HepG2 (cell line): ENCODE data around the gene XPO1. TPM values are rescaled to one million over a fixed set of nuclear protein-coding genes. Genes with fewer than 3 reads are reported as not detected.

Experiments used
- ATAC-seq: fragments of 200-7000 bp; cut with Tn5 transposase; 3 replicates; pipeline ENCODE4 v1.9.1; 2020; ENCODE audit warnings: mild to moderate bottlenecking, moderate library complexity
- BruUV-seq: library from RNA; stranded (reverse); fragments of 400-500 nt; replicated peaks from 2 replicates; lab custom pipeline; 2021; lab: Mats Ljungman, UMichigan
- CTCF ChIA-PET: fragments of 300-600 bp; formaldehyde crosslinking; extraction: SDS; loops from one replicate; lab custom pipeline; 2021; ENCODE audit warnings: low total read pairs, inconsistent platforms, low intra/inter-chr PET ratio; lab: Yijun Ruan, JAX
- POLR2A ChIA-PET: fragments of 350-600 bp; sonication (Branson Sonifier 250); formaldehyde crosslinking; loops from one replicate; lab custom pipeline; 2020; ENCODE audit warnings: antibody characterized with exemption, inconsistent platforms; lab: Yijun Ruan, JAX
- DNase-seq: peaks from one replicate; pipeline ENCODE4 v3.0.0-alpha.2; 2015; ENCODE audit warnings: low spot score
- FAIRE-seq: peaks from 3 replicates; lab custom pipeline; 2011; peaks lifted over from hg19 to GRCh38; lab: Jason Lieb, UNC
- H2AFZ ChIP-seq: one replicate; pipeline ENCODE4 v1.6.1; 2011; ENCODE audit warnings: low read length, inconsistent platforms
- H3K27ac ChIP-seq: fragments of 300-600 bp; 3 replicates; pipeline ENCODE4 v1.8.0; 2011; ENCODE audit warnings: mixed run types, mild to moderate bottlenecking, mixed read lengths, low read length, inconsistent platforms; ENCODE audit not compliant: insufficient read depth; ENCODE audit errors: extremely low read length
- H3K27me3 ChIP-seq, 2 experiments: fragments of 200-600 bp in 1 of 2; 2 replicates in 1 of 2; 3 replicates in 1 of 2; pipeline versions ENCODE4 v1.6.0 to v1.8.0; 2011; ENCODE audit warnings: low read length in 2 of 2, mild to moderate bottlenecking in 2 of 2, moderate library complexity in 2 of 2, inconsistent platforms in 1 of 2; ENCODE audit not compliant: insufficient read depth in 2 of 2, control insufficient read depth in 1 of 2
- H3K36me3 ChIP-seq, 2 experiments: fragments of 200-600 bp in 1 of 2; replicated peaks in 1 of 2; 2 replicates in 1 of 2; 3 replicates in 1 of 2; pipeline versions ENCODE4 v1.5.1 to v1.8.0; 2011; ENCODE audit warnings: low read length in 2 of 2, inconsistent platforms in 1 of 2; ENCODE audit not compliant: insufficient read depth in 2 of 2, control insufficient read depth in 1 of 2
- H3K4me1 ChIP-seq: 2 replicates; pipeline ENCODE4 v1.5.1; 2012; ENCODE audit warnings: low read length, inconsistent platforms; ENCODE audit not compliant: insufficient read depth
- H3K4me2 ChIP-seq: 2 replicates; pipeline ENCODE4 v1.6.0; 2011; ENCODE audit warnings: low read depth, low read length, inconsistent platforms
- H3K4me3 ChIP-seq, 3 experiments: fragments of 200-600 bp in 1 of 3; sonication (generic), shearing (Covaris generic) in 1 of 3; replicated peaks in 1 of 3; 2 replicates each; pipeline ENCODE4 v1.5.1; 2011 to 2016; ENCODE audit warnings: low read length in 3 of 3, inconsistent platforms in 2 of 3, low read depth in 2 of 3, mild to moderate bottlenecking in 2 of 3, control low read depth in 1 of 3, mixed read lengths in 1 of 3; ENCODE audit not compliant: insufficient read depth in 1 of 3
- H3K79me2 ChIP-seq: one replicate; pipeline ENCODE4 v1.6.1; 2011; ENCODE audit warnings: low read length, inconsistent platforms; ENCODE audit not compliant: insufficient read depth
- H3K9ac ChIP-seq: 2 replicates; pipeline ENCODE4 v1.6.0; 2011; ENCODE audit warnings: mild to moderate bottlenecking, low read depth, low read length, inconsistent platforms; ENCODE audit not compliant: insufficient read depth
- H3K9me3 ChIP-seq: 2 replicates; pipeline ENCODE4 v1.5.1; 2012; ENCODE audit warnings: mild to moderate bottlenecking, low read length
- H4K20me1 ChIP-seq: 2 replicates; pipeline ENCODE4 v1.6.0; 2011; ENCODE audit warnings: inconsistent platforms, mild to moderate bottlenecking, low read length, moderate library complexity; ENCODE audit not compliant: insufficient read depth
- ATF1 ChIP-seq: IDR thresholded peaks from 2 replicates; pipeline ENCODE4 v1.6.1; 2016; ENCODE audit warnings: mild to moderate bottlenecking, control low read depth
- HMG20A ChIP-seq: IDR thresholded peaks from 2 replicates; pipeline ENCODE4 v1.6.1; 2016; ENCODE audit warnings: borderline replicate concordance
- KMT2A ChIP-seq: sonication (generic); formaldehyde crosslinking; IDR thresholded peaks from 2 replicates; pipeline ENCODE4 v1.4.0; 2020; ENCODE audit warnings: missing genetic modification reagents
- LCORL ChIP-seq, 2 experiments: fragments of 450-650 bp in 1 of 2; sonication (generic) in 1 of 2; formaldehyde crosslinking in 1 of 2; IDR thresholded peaks; 2 replicates each; pipeline versions ENCODE4 v1.5.0 to v1.6.1; 2017 to 2020; ENCODE audit warnings: antibody characterized with exemption in 1 of 2, missing genetic modification reagents in 1 of 2
- RFX3 ChIP-seq: IDR thresholded peaks from 2 replicates; pipeline ENCODE4 v1.6.1; 2016; ENCODE audit warnings: missing biosample characterization, missing genetic modification reagents
- SALL1 ChIP-seq: sonication (generic); formaldehyde crosslinking; IDR thresholded peaks from 2 replicates; pipeline ENCODE4 v1.8.0; 2022; ENCODE audit warnings: mild to moderate bottlenecking, missing genetic modification reagents
- TOPORS ChIP-seq: sonication (generic); formaldehyde crosslinking; IDR thresholded peaks from 2 replicates; pipeline ENCODE4 v1.8.0; 2023; ENCODE audit warnings: mild to moderate bottlenecking, missing genetic modification reagents
- ZC3H13 ChIP-seq: sonication (generic); formaldehyde crosslinking; IDR thresholded peaks from 2 replicates; pipeline ENCODE4 v1.8.1; 2023; ENCODE audit warnings: mild to moderate bottlenecking, missing genetic modification reagents, moderate library complexity
- ZFP90 ChIP-seq: sonication (generic); formaldehyde crosslinking; IDR thresholded peaks from 2 replicates; pipeline ENCODE4 v1.8.0; 2022; ENCODE audit warnings: missing genetic modification reagents, mild to moderate bottlenecking, inconsistent platforms, borderline replicate concordance
- ZKSCAN8 ChIP-seq: IDR thresholded peaks from 2 replicates; pipeline ENCODE4 v1.6.1; 2016; ENCODE audit warnings: borderline replicate concordance, missing genetic modification reagents, missing compliant biosample characterization
- ZNF3 ChIP-seq: IDR thresholded peaks from 2 replicates; pipeline ENCODE4 v1.7.0; 2017; ENCODE audit warnings: inconsistent platforms
- ZNF800 ChIP-seq: sonication (generic); formaldehyde crosslinking; IDR thresholded peaks from 2 replicates; pipeline ENCODE4 v1.4.0; 2020; ENCODE audit warnings: missing genetic modification reagents
- ZNF891 ChIP-seq: sonication (generic); formaldehyde crosslinking; IDR thresholded peaks from 2 replicates; pipeline ENCODE4 v1.5.0; 2020; ENCODE audit warnings: mild to moderate bottlenecking, missing genetic modification reagents
- ZUFSP ChIP-seq: sonication (generic); formaldehyde crosslinking; IDR thresholded peaks from 2 replicates; pipeline ENCODE4 v1.9.0; 2021; ENCODE audit warnings: missing genetic modification reagents, mild to moderate bottlenecking, borderline replicate concordance
- WGBS: methylation state at CpG from one replicate; pipeline ENCODE4 v1.1.6; 2017; ENCODE audit warnings: low lambda C conversion rate; 5-methylcytosine and 5-hydroxymethylcytosine counted together
- in situ Hi-C: cut with HindIII; loops from 2 replicates; pipeline ENCODE4 v1.10.0; 2017; ENCODE audit warnings: low pct_unique_long_range_greater_than_20kb; ENCODE audit not compliant: extremely low pct_ligation_motif_present
- intact Hi-C: fragments of 100-400 bp; cut with micrococcal nuclease; formaldehyde crosslinking; loops from one replicate; pipeline ENCODE4 v1.10.0; 2022; ENCODE audit not compliant: unreplicated experiment
- polyA plus RNA-seq, 8 experiments: library from polyadenylated mRNA; depleted of rRNA in 3 of 8; stranded (reverse) in 7 of 8; unstranded in 1 of 8; fragments of >200 nt; fragmentation: Illumina TruSeq in 4 of 8; extraction: Trizol in 4 of 8; gene quantifications; 2 replicates each; pipeline versions ENCODE4 v1.2.1 to v1.2.3, GENCODE V29; 2011 to 2016; ENCODE audit warnings: low read depth in 4 of 8, missing spikeins in 1 of 8, mixed read lengths in 1 of 8; ENCODE audit not compliant: insufficient read depth in 1 of 8
- total RNA-seq, 5 experiments: library from RNA; depleted of rRNA; stranded (reverse); fragments of >200 nt; fragmentation: Illumina TruSeq; extraction: Trizol; gene quantifications; 2 replicates each; pipeline ENCODE4 v1.2.3, GENCODE V29; 2016; ENCODE audit warnings: low read depth in 1 of 5
- TF ChIP-seq, protein P1 (sequence below): sonication (generic); formaldehyde crosslinking; IDR thresholded peaks from 2 replicates; pipeline ENCODE4 v1.5.0; 2020; ENCODE audit warnings: mild to moderate bottlenecking, missing genetic modification reagents

XPO1 gene
- total and polyA plus RNA-seq, 2 of the 13 experiments (the other 11 are each of a cell fraction or from before 2014, with no cell fraction given), result 67.4 to 212 TPM

GRCh38 chr2:61582165-61582564 lies 44.0 kb upstream of the XPO1 start:
- TF ChIP-seq SALL1 (CRISPR knock-in tag), result no peak
- TF ChIP-seq ZNF800, result no peak
- no peak for TF ChIP-seq HMG20A (CRISPR knock-in tag)
- TF ChIP-seq KMT2A (CRISPR knock-in tag), result no peak
- TF ChIP-seq ATF1, result no peak
- no peak for TF ChIP-seq TOPORS (CRISPR knock-in tag)
- no peak for TF ChIP-seq LCORL (IDR thresholded peaks at IDR 0.05)
- TF ChIP-seq LCORL (CRISPR knock-in tag; IDR thresholded peaks at IDR 0.05), result no peak
- TF ChIP-seq RFX3 (CRISPR knock-in tag), result no peak
- TF ChIP-seq ZNF3 (CRISPR knock-in tag), result no peak
- no peak for TF ChIP-seq ZC3H13 (CRISPR knock-in tag)
- no peak for TF ChIP-seq ZKSCAN8 (CRISPR knock-in tag)
- TF ChIP-seq, protein P1, sequence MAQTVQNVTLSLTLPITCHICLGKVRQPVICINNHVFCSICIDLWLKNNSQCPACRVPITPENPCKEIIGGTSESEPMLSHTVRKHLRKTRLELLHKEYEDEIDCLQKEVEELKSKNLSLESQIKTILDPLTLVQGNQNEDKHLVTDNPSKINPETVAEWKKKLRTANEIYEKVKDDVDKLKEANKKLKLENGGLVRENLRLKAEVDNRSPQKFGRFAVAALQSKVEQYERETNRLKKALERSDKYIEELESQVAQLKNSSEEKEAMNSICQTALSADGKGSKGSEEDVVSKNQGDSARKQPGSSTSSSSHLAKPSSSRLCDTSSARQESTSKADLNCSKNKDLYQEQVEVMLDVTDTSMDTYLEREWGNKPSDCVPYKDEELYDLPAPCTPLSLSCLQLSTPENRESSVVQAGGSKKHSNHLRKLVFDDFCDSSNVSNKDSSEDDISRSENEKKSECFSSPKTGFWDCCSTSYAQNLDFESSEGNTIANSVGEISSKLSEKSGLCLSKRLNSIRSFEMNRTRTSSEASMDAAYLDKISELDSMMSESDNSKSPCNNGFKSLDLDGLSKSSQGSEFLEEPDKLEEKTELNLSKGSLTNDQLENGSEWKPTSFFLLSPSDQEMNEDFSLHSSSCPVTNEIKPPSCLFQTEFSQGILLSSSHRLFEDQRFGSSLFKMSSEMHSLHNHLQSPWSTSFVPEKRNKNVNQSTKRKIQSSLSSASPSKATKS (CRISPR knock-in tag), result no peak
- no peak for TF ChIP-seq ZNF891
- TF ChIP-seq ZUFSP (CRISPR knock-in tag), result no peak
- TF ChIP-seq ZFP90 (CRISPR knock-in tag), result no peak
- no peak overlapping the region for H3K27ac ChIP-seq
- in situ Hi-C loops (no loop called here), intact Hi-C loops (no loop called here)
- 14% methylated on average over 3 of the region's 3 CpGs for WGBS
- H3K27me3 ChIP-seq, result no peaks in the 10 kb centered on the region
- ATAC-seq (no peak), FAIRE-seq (no peak), DNase-seq (no peak)
- H3K4me1 ChIP-seq, result no peaks in the 10 kb centered on the region
- H3K4me3 ChIP-seq, result no peak overlapping the region
- no peaks in the 10 kb centered on the region for H3K9me3 ChIP-seq
- POLR2A ChIA-PET, result no interaction called here
- BruUV-seq, result no TSS peak
- H3K36me3 ChIP-seq, result no peaks in the 10 kb centered on the region
- no peaks in the 10 kb centered on the region for H3K79me2 ChIP-seq
- H4K20me1 ChIP-seq, result no peaks in the 10 kb centered on the region
- H3K4me2 ChIP-seq, result no peak overlapping the region
- no peak overlapping the region for H2AFZ ChIP-seq
- H3K9ac ChIP-seq, result no peak overlapping the region
- CTCF ChIA-PET, result no interaction called here
